Spleen (tissue), 7 donors: ENCODE measurements around the gene EXT2.

Source experiments
- POLR2A ChIP-seq, 3 donors: fragments of 450-650 bp; IDR thresholded peaks; one replicate each; pipeline ENCODE4 v1.5.1; 2017; ENCODE audit warnings: antibody characterized with exemption in 3 of 3, mild to moderate bottlenecking in 1 of 3
- POLR2AphosphoS5 ChIP-seq, 3 donors: sonication (generic); formaldehyde crosslinking; IDR thresholded peaks; one replicate each; pipeline ENCODE4 v1.5.1; 2017; ENCODE audit warnings: antibody characterized with exemption in 3 of 3
- TF ChIP-seq, protein P1 (sequence below), 11 experiments: fragments of 200-600 bp in 7 of 11; fragments of 450-650 bp in 4 of 11; sonication (generic) in 4 of 11; IDR thresholded peaks in 8 of 11; conservative IDR thresholded peaks in 3 of 11; 1 replicate in 7 of 11; 2 replicates in 4 of 11; pipeline versions ENCODE4 v1.4.0 to v1.8.0; 2016 to 2021; ENCODE audit warnings: antibody characterized with exemption in 11 of 11, inconsistent platforms in 4 of 11, mild to moderate bottlenecking in 1 of 11
- donor health status: DM: no; HTN: no; CAD: no; lungs with moderate emphysema.
- donor health status: DM: no; HTN: no; CAD: no.
- donor health status: DM: no; HTN: no; CAD: no.

DNA sequence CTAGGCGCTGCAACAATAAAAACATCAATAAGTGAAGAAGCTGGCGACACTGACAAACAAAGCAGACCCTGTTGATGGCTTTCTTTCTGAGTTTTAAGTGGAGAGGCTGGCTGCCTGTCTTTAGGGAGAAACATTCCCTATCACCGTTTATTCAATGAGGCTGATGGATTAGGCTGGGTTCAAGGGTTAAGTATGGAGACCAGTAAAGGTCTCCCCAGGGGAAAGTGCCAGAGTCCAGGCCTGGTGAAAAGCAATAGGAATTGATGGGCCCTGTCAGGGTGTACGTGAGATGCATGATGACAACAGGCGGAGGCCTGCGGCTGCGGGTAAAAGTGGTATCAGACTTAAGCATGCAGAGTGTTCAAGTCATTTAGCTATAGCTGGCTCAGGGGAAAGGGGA, 111.8 kb downstream of the EXT2 start:
- TF ChIP-seq POLR2A (IDR thresholded peaks at IDR 0.05) (no peak), POLR2AphosphoS5 (IDR thresholded peaks at IDR 0.05) (no peak)
- TF ChIP-seq, protein P1, sequence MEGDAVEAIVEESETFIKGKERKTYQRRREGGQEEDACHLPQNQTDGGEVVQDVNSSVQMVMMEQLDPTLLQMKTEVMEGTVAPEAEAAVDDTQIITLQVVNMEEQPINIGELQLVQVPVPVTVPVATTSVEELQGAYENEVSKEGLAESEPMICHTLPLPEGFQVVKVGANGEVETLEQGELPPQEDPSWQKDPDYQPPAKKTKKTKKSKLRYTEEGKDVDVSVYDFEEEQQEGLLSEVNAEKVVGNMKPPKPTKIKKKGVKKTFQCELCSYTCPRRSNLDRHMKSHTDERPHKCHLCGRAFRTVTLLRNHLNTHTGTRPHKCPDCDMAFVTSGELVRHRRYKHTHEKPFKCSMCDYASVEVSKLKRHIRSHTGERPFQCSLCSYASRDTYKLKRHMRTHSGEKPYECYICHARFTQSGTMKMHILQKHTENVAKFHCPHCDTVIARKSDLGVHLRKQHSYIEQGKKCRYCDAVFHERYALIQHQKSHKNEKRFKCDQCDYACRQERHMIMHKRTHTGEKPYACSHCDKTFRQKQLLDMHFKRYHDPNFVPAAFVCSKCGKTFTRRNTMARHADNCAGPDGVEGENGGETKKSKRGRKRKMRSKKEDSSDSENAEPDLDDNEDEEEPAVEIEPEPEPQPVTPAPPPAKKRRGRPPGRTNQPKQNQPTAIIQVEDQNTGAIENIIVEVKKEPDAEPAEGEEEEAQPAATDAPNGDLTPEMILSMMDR (IDR thresholded peaks at IDR 0.05 in 8 of 11, conservative IDR thresholded peaks at IDR 0.05 in 3 of 11) = no peak
